Skin epidermis (tissue), 12 donors: Measurements from ENCODE around the gene PATJ.

Experiments used
- H3K27ac ChIP-seq, 21 experiments: fragments of 200-600 bp; sonication (generic) in 11 of 21; one replicate each; pipeline ENCODE4 v1.5.0; 2020; ENCODE audit warnings: mild to moderate bottlenecking in 3 of 21, inconsistent platforms in 2 of 21, moderate library complexity in 2 of 21
- H3K4me3 ChIP-seq, 7 experiments: fragments of 200-600 bp; sonication (generic) in 2 of 7; one replicate each; pipeline ENCODE4 v1.5.0; 2020; ENCODE audit warnings: inconsistent platforms in 2 of 7, mild to moderate bottlenecking in 2 of 7, moderate library complexity in 1 of 7

The PATJ gene

DNA sequence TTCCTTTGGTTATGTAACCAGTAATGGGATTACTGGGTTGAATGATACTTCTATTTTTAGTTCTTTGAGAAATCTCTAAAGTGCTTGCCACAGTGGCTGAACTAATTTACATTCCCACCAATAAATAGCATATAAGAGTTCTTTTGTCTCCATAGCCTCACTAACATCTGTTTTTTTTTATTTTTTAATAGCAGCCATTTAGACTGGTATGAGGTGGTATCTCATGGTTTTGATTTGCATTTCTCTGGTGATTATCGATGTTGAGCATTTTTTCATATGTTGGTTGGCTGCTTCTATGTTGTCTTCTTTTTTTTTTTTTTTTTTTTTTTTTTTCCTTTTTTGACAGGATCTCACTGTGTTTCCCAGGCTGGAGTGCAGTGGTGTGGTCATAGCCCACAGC is 319.8 kb downstream of the PATJ start:
- no peak overlapping the region for H3K4me3 ChIP-seq
- no peak overlapping the region for H3K27ac ChIP-seq

DNA sequence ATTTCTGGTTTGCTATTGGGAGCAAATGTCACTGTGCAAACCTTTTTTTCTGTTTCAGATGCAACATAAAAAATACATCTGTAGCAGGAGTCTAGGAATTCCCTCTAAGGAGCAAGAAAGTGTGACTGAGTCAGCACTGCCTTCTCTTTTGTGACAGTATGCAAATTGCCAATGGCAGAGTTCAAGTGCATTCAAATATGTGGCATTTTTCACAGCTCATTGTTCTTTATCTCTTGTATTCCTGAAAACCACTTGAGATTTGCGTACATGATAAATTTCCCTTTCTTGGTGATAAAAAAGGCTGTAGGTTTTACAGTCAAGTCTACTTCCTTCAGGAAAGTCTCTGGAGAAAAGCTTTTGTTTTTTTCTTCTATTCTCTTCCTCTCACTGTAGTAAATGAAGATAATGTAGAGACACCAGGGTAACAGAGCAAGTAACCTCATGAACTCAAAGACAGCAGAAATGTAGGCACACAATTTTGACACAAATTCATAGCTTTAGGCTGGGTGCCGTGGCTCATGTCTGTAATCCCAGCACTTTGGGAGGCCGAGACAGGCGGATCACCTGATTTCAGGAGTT is 322.6 kb downstream of the PATJ start:
- Histone ChIP-seq H3K27ac (no peak overlapping the region), H3K4me3 (no peak overlapping the region)

DNA sequence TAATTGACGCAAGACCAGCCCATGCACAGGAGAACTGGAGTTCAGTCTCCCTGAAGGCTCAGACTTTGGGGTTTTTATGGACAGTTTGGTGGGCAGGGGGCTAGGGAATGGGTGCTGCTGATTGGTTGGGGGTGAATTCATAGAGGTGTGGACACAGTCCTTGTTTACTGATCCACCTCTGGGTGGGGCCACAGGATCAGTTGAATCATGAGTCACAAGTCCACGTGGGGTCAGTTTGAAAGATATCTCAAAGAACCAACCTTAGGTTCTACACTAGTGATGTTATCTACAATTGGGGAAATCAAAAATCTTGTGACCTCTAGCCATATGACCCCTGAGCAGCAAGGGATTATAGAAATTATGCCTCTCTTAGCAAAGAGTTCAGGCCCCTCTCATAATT is 324.4 kb downstream of the PATJ start:
- H3K27ac ChIP-seq, result no peak overlapping the region

DNA sequence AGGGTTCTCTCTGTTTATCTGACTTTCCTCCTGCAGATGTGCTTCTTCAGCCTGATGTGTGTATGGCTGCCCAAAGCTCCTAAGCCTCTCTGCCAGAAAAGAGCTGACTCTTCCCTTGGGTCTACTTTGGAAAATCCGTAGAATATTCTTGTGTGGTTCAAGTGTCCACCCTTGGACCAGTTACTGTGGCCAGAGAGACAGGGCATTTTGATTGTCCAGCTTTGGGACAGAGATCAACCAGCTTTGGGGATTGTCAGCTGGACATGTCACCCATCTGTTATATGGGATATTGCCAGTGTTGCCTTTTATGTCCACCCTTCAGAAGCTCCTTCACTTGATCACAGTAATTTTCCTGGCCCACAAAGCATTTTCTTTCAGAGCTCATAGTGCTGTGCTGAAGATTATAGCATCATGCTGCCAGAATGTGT is 326.1 kb downstream of the PATJ start:
- Histone ChIP-seq H3K4me3 (no peak overlapping the region), H3K27ac (peak overlapping the region in 2 of 21 experiments; percentile 24 to 47)

More for the DNA sequence above, 324.4 kb downstream of the PATJ start:
- no peak overlapping the region for H3K4me3 ChIP-seq

DNA sequence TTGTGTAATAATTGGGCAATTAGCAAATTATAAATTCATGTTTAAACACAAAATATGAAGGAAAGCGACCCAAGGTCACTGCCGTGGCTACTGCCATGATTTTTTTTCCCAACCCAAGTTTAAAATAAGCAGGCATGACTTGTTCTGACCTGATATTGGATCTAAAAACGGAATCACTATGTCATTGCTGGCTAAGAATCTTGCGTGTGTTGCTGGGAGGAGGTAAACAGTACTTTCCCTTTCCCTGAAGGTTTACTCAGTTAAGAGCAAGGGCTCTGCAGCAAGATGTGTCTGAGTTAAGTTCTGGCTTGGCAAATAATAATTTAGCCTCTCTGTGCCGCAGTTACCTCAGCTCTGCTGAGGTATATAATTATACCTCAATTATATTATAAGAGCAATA is 326.7 kb downstream of the PATJ start:
- peak overlapping the region in 2 of 21 experiments; percentile 24 to 47 for H3K27ac ChIP-seq
- H3K4me3 ChIP-seq, result no peak overlapping the region

DNA sequence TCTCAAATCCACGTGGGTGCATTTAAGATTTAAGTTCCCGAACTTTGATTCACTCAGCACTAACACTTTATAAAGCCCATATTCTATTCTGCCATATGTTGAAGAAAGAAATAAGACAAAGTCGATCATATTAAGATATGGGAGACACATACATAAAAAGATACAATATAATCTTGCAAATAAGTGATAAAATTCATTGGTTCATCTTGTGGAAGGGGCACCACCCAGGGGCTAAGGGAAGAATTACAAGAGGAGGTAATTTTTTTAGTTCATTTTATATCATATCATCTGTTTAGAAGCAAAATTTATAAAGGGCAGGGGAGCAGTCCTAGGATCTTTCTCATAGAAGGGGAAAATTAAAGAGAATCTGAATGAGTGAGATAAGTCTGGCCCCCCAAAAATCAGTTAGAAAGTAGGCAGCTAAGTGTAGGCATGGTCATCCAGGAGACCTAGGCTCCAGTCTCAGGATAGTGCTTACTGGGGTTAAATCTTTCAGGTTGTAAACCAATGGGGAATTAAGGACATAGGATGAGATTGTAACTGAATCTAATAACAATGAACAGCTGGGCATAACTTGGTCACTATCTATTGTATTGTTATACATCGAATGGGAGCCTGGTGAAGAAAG is 328.2 kb downstream of the PATJ start:
- Histone ChIP-seq H3K4me3 (no peak overlapping the region), H3K27ac (no peak overlapping the region)

DNA sequence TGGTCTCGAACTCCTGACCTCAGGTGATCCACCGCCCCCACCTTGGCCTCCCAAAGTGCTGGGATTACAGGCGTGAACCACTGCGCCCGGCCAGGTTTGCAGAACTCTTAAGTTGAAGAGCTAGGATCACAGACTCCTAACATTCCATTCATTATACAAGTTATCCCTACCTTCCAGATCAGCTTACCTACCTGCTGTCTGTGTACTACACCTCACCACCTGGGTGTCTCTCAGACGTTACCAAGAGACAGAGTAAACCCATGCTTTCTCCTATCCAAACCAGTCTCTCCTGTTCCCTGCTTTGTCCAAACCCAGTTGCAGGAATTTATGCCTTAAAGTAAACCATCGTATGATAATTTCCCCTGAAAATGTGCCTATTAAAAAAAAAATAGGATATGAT is 329.4 kb downstream of the PATJ start:
- Histone ChIP-seq H3K27ac (no peak overlapping the region), H3K4me3 (no peak overlapping the region)

DNA sequence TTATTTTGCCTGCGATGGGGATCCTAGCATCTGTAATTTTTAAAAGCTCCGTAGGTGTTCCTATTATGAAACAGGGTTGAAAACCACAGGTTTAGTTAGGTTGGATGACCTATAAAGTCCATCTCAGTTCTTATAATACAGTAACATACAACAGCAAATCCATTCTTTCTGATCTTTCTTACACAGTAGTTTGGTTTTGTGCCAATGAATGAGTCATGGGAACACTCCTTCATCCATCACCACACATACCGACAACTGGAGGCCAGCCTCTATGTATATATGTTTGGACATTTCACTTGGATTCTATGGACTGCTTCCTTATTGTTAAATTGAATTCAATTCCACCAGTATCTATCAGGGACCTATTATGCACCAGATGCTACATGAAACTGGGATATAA is 334.0 kb downstream of the PATJ start:
- H3K4me3 ChIP-seq, result no peak overlapping the region
- H3K27ac ChIP-seq, result no peak overlapping the region

DNA sequence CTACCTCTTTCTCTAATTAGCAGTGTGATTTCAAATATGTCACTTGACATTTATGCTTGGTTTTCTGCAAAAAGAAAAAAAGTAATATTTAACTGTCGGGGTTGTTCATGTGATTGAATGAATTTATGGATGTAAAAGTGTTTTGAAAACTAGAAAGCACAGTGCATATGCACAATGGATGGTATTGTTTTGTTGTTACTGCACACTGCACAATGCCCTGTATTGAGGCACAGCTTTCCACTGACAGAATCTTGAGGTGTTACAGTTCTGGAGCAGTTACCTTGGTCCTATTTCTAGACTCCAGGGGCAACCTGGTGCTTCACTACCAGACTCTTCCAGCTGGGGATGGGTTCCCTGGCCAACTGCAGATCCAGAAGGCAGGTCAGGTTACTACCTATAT is 335.5 kb downstream of the PATJ start:
- Histone ChIP-seq H3K4me3 (no peak overlapping the region), H3K27ac (no peak overlapping the region)

DNA sequence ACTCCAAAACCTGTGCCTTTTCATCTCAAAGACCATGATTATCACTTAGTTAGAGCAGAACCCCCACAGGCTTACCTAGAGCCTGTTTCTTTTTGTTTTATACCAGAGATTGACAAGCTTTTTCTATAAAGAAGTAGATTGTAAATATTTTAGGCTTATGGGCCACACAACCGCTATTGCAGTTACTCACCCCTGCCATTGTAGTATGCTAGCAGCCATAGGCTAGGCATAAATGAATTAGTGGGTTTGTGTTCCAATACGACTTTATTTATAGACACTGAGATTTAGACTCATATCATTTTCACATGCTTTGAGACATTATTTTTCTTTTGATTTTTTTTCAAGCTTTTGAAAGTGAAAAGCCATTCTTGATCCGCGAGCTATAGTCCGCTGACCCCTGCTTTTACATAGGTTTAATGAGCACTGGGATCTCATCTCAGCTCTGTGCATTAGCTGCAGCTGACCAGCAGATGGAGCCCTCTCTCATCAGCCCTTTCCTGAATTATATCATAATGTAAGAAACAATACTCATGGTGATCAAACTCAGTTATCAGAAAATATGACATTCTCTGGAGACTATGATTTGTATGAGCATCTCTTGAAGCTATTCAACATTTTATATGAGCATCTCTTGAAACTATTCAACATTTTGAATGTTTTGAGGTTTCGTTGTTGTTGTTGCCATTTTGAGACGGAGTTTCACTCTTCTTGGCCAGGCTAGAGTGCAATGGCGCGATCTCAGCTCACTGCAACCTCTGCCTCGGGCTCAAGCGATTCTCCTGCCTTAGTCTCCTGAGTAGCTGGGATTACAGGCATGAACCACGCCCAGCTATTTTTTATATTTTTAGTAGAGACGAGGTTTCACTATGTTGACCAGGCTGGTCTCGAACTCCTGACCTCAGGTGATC is 340.4 kb downstream of the PATJ start:
- Histone ChIP-seq H3K4me3 (no peak overlapping the region), H3K27ac (no peak overlapping the region)

DNA sequence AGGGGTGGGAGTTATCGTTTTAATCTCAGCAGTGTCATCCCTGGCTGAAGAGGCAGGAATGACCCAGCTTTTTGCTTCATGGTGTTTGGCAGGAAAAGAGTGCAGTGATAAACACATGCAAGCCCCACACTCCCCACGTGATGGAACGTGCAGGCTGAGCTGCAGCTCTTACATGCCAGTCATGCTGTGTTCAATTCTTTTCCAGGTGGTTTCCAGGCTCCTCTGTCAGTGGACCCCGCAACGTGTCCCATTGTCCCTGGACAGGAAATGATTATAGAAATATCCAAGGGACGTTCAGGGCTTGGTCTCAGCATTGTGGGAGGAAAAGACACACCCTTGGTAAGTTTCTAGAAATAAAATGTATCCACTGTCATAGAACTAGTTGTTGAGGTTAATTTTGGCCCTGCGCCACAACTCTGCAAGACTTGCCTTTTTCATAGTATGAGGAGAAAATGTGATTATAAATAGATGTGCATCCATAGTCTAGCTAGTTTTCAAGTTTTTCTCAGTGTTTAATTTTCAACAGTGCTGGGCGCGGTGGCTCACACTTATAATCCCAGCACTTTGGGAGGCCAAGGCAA is 342.1 kb downstream of the PATJ start:
- no peak overlapping the region for H3K27ac ChIP-seq

DNA sequence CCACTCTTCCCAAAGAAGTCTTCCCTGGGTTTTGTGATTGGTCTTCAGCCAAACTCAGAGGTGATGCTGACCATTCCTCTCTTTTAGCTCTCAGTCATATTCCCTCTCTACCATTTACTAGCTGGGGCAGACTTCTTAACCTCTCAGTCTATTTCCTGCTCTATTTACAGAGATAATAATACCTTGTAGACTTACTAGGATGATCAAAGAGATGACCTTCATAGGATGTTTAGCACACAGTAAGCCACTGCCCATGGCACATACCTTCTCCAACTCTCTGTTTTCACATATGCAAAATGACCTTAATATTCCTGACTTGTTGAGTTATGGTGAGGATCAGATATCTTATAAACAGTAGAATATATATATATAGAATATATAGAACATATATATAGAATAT is 346.2 kb downstream of the PATJ start:
- no peak overlapping the region for H3K27ac ChIP-seq
- H3K4me3 ChIP-seq, result no peak overlapping the region

More for the DNA sequence above, 342.1 kb downstream of the PATJ start:
- no peak overlapping the region for H3K4me3 ChIP-seq

DNA sequence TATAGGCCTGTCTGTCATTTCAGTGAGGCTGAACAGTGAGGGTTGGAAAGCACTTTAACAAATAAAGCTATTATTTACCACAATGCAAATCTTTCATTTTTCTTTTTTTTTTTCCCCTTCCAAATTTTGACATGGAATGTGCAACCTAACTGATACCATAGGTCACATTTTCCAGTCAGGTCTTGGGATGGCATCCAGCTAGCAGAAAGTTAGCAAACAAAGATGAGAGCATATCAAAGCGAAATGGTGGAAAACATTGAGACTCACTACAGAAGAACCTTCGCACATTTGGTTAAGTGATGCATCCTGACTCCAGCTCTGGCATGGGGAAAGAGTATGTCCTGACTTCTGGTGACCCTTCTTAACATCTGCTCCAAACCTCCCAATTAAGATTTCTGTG is 347.3 kb downstream of the PATJ start:
- no peak overlapping the region for H3K27ac ChIP-seq
- no peak overlapping the region for H3K4me3 ChIP-seq

DNA sequence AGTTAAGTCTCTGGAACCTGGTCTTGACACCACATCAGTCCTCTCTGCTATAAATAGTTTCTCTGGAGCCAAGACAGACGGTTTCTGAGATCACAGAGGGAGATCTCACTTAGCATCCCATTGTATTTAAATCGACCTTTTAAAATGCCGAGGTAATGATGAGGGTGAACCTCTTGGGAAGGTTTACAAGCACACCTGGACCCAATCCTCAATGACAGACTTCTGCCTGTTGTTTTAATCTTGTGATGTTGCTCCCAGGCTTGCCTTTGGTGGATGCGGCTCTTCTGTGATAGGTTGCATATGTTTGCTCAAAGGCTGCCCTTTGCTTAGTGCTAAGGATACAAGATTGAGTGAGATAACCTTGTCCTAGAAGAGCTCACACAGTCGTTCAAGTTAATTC is 347.7 kb downstream of the PATJ start:
- Histone ChIP-seq H3K4me3 (no peak overlapping the region), H3K27ac (no peak overlapping the region)

DNA sequence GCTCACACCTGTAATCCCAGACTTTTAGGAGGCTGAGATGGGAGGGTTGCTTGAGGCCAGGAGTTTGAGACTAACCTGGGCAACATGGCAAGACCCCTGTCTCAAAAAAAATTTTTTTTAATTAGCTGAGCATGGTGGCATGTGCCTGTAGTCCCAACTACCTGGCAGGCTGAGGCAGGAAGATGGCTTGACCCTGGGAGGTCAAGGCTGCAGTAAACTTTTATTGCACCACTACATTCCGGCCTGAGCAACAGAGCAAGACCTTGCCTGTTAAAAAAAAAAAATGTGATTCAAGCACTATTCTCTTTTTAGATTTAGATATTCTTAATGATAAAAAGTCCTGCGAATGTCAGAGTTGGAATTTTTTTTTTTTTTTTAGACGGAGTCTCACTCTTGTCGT is 349.8 kb downstream of the PATJ start:
- Histone ChIP-seq H3K4me3 (no peak overlapping the region), H3K27ac (no peak overlapping the region)

DNA sequence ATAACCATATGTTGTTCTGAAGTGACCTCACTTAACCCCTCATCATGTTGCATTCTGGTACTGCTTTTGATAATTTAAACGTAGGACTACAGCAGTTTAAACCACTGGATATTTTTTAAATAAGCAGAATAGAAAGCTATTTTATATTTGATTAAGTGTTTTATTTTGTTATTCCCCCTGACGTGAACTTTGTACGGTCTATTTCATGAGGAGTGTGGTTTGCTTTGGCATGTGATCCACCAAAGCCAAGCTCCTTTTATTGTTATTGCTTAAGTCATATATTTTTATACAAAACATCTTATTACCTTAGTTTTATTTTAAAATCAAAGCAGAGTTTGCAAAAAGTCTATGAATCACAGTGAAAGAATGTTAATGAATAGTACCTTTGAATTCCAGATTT is 351.0 kb downstream of the PATJ start:
- Histone ChIP-seq H3K27ac (no peak overlapping the region), H3K4me3 (no peak overlapping the region)

DNA sequence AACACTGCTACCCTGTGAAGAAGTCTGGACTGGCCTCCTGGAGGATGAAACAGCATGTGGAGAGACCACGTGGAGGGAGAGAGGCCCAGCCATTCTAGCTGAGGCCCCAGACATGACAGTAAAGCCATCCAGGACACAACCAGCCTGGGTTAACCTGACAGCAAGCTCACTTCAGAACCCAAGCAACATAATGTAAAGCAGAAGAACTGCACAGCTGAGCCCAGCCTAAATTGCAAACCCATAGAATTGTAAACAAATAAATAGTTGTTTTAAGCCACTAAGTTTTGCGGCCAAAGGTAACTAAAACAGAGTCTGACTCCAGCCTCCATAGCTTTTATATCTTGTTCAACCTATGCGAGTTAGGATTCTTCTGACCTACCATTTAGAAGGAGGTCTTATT is 355.2 kb downstream of the PATJ start:
- Histone ChIP-seq H3K4me3 (no peak overlapping the region), H3K27ac (no peak overlapping the region)

DNA sequence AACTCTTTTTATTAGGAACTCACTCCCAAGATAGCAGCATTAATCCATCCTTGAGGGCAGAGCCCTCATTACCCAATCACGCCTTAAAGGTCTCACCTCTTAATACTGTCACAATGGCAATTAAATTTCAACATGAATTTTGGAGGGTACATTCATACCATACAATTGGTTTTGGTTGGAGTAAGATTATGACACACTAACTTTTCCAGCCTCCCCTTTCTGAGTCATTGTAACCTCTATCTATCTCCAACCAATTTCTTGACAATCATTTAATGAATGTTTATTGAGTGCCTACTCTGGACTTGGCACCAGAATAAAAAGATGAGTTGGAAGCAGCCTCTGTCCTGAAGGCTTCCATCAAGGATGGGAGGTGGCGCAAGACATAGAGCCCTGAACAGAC is 358.2 kb downstream of the PATJ start:
- Histone ChIP-seq H3K27ac (no peak overlapping the region), H3K4me3 (no peak overlapping the region)

DNA sequence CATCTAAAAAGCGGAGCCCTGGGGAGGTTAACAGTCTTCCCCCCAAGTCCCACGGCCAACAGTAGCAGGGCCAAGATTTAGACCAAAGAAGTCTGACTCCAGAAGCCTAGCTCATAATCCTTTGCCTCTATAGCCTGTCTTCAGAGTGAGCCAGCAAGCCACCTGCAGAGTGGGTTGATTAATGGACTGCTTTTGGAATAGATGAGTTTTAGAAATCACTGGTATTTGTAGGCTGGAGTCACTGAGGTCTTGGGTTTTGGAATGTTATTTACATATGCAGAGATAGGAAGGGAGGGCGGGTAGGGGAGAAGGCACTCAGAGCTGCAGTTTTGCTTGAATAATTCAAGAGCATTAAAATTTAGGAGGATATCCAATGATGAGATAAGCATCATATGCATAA is 361.6 kb downstream of the PATJ start:
- no peak overlapping the region for H3K4me3 ChIP-seq
- no peak overlapping the region for H3K27ac ChIP-seq

DNA sequence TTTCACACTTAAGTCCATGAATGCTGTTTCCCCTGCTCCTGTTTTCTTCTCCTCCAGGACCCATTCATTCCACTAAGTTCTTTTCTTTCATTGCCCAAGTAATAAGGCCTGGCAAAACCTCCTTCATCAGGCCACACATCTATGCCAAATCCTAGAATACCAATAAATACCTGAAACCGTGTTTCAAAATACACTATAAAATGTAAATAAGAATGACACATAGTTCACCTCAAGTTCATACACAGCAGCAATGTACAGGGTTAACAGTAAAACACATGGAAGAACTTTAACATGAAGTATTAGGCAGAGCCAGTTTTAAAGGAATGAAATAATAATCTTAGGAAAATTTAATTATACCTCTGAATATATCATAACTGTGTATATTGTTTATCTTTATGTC is 365.6 kb downstream of the PATJ start:
- H3K27ac ChIP-seq, result no peak overlapping the region
- H3K4me3 ChIP-seq, result no peak overlapping the region

DNA sequence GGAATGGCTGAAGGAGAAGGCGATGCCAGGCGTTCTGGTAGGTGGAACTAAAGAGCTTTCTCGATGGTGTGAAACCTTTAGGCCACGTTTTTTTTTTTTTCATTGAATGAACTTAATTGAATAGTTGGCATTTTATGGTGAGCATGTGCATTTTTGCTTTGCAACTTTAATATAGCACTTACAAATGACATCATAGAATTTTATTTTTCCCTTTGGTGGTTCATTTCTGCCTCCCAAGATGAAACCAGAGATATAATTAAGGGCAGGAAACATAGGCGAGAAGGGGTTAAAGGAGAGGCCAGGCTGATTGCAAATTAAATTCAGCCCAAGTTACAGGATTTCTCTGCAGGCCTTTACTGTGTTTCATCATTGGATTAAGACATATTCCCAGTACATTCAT is 366.8 kb downstream of the PATJ start:
- H3K27ac ChIP-seq, result no peak overlapping the region
- no peak overlapping the region for H3K4me3 ChIP-seq
